Stimulated activated CD4-positive, alpha-beta T cell treated with anti-CD3 and anti-CD28 coated beads, Interleukin-2, amount 100 ng/mL, for 4 hours (primary cell): ENCODE data around the gene ACTG2.

ENCODE experiments used
- DNase-seq: peaks from one replicate; pipeline ENCODE4 v3.0.0-alpha.2; 2020; ENCODE audit warnings: low read depth

The ACTG2 gene

GRCh38 chr2:73969356-73969755 lies 76.5 kb downstream of the ACTG2 start:
- DNase-seq = no peak
